Activated naive CD4-positive, alpha-beta T cell treated with anti-CD3 and anti-CD28 coated beads, Interleukin-2, amount 50 U/mL, for 24 hours (primary cell): ENCODE data around the gene NEK9.
A peak's percentile ranks its signal among the peaks of the same experiment; 100 is the strongest.

Source experiments
- H3K27ac Mint-ChIP-seq: one replicate; pipeline ENCODE4 v1.8.0; 2021; ENCODE audit warnings: mild to moderate bottlenecking, mixed read lengths
- H3K27me3 Mint-ChIP-seq: one replicate; pipeline ENCODE4 v1.8.0; 2021; ENCODE audit warnings: mixed read lengths
- H3K36me3 Mint-ChIP-seq: one replicate; pipeline ENCODE4 v1.8.0; 2021; ENCODE audit warnings: mixed read lengths
- H3K4me1 Mint-ChIP-seq: one replicate; pipeline ENCODE4 v1.8.0; 2021; ENCODE audit warnings: mixed read lengths
- H3K4me3 Mint-ChIP-seq: one replicate; pipeline ENCODE4 v1.8.0; 2021; ENCODE audit warnings: mild to moderate bottlenecking, mixed read lengths
- H3K9me3 Mint-ChIP-seq: one replicate; pipeline ENCODE4 v1.8.0; 2021; ENCODE audit warnings: mixed read lengths

The NEK9 gene

GRCh38 chr14:75048101-75048500, 78.7 kb downstream of the NEK9 start:
- no peak overlapping the region for H3K4me3 Mint-ChIP-seq
- H3K27me3 Mint-ChIP-seq = no peaks in the 10 kb centered on the region
- H3K36me3 Mint-ChIP-seq = peaks cover 29% of the 10 kb centered on the region
- H3K27ac Mint-ChIP-seq = no peak overlapping the region
- H3K4me1 Mint-ChIP-seq = peaks cover 75% of the 10 kb centered on the region
- no peaks in the 10 kb centered on the region for H3K9me3 Mint-ChIP-seq

GRCh38 chr14:75047506-75047905, 79.3 kb downstream of the NEK9 start:
- H3K9me3 Mint-ChIP-seq = no peaks in the 10 kb centered on the region
- H3K4me1 Mint-ChIP-seq = peaks cover 75% of the 10 kb centered on the region
- H3K36me3 Mint-ChIP-seq = peaks cover 29% of the 10 kb centered on the region
- no peak overlapping the region for H3K4me3 Mint-ChIP-seq
- H3K27me3 Mint-ChIP-seq = no peaks in the 10 kb centered on the region
- no peak overlapping the region for H3K27ac Mint-ChIP-seq

- no peaks in the 10 kb centered on the region for H3K27me3 Mint-ChIP-seq
- H3K9me3 Mint-ChIP-seq = no peaks in the 10 kb centered on the region
- H3K27ac Mint-ChIP-seq = no peak overlapping the region
- peaks cover 30% of the 10 kb centered on the region for H3K36me3 Mint-ChIP-seq
- H3K4me3 Mint-ChIP-seq = no peak overlapping the region
- peaks cover 75% of the 10 kb centered on the region for H3K4me1 Mint-ChIP-seq
These were observed 79.9 kb downstream of the NEK9 start for GRCh38 chr14:75046899-75047298.

GRCh38 chr14:75046275-75046674, 80.6 kb downstream of the NEK9 start:
- Mint-ChIP-seq H3K27me3 (no peaks in the 10 kb centered on the region), H3K9me3 (no peaks in the 10 kb centered on the region), H3K4me3 (no peak overlapping the region), H3K4me1 (peaks cover 70% of the 10 kb centered on the region), H3K27ac (no peak overlapping the region), H3K36me3 (peaks cover 30% of the 10 kb centered on the region)

- no peak overlapping the region for H3K27ac Mint-ChIP-seq
- H3K4me1 Mint-ChIP-seq = peaks cover 59% of the 10 kb centered on the region
- H3K36me3 Mint-ChIP-seq = peaks cover 29% of the 10 kb centered on the region
- peak overlapping the region; percentile 7 for H3K4me3 Mint-ChIP-seq
- no peaks in the 10 kb centered on the region for H3K27me3 Mint-ChIP-seq
- no peaks in the 10 kb centered on the region for H3K9me3 Mint-ChIP-seq
These were observed 82.1 kb downstream of the NEK9 start for GRCh38 chr14:75044752-75045151.

- Mint-ChIP-seq H3K27me3 (no peaks in the 10 kb centered on the region), H3K9me3 (no peaks in the 10 kb centered on the region), H3K27ac (no peak overlapping the region), H3K4me1 (peaks cover 54% of the 10 kb centered on the region), H3K4me3 (no peak overlapping the region), H3K36me3 (peaks cover 26% of the 10 kb centered on the region)
These were observed 82.5 kb downstream of the NEK9 start for GRCh38 chr14:75044322-75044721.

GRCh38 chr14:75042035-75042434, 84.8 kb downstream of the NEK9 start:
- Mint-ChIP-seq H3K27ac (no peak overlapping the region), H3K4me3 (no peak overlapping the region), H3K36me3 (peaks cover 14% of the 10 kb centered on the region), H3K27me3 (no peaks in the 10 kb centered on the region), H3K4me1 (peaks cover 34% of the 10 kb centered on the region), H3K9me3 (no peaks in the 10 kb centered on the region)

- peaks cover 29% of the 10 kb centered on the region for H3K4me1 Mint-ChIP-seq
- H3K27me3 Mint-ChIP-seq = no peaks in the 10 kb centered on the region
- no peaks in the 10 kb centered on the region for H3K9me3 Mint-ChIP-seq
- peaks cover 12% of the 10 kb centered on the region for H3K36me3 Mint-ChIP-seq
- no peak overlapping the region for H3K27ac Mint-ChIP-seq
- no peak overlapping the region for H3K4me3 Mint-ChIP-seq
These were observed 85.2 kb downstream of the NEK9 start for GRCh38 chr14:75041613-75042012.

- H3K4me3 Mint-ChIP-seq = no peak overlapping the region
- peaks cover 23% of the 10 kb centered on the region for H3K4me1 Mint-ChIP-seq
- H3K27me3 Mint-ChIP-seq = no peaks in the 10 kb centered on the region
- H3K27ac Mint-ChIP-seq = no peak overlapping the region
- H3K9me3 Mint-ChIP-seq = no peaks in the 10 kb centered on the region
- peaks cover 12% of the 10 kb centered on the region for H3K36me3 Mint-ChIP-seq
These were observed 85.9 kb downstream of the NEK9 start for GRCh38 chr14:75040959-75041358.

GRCh38 chr14:75040507-75040906, 86.3 kb downstream of the NEK9 start:
- Mint-ChIP-seq H3K4me1 (peaks cover 18% of the 10 kb centered on the region), H3K36me3 (peaks cover 10% of the 10 kb centered on the region), H3K9me3 (no peaks in the 10 kb centered on the region), H3K4me3 (no peak overlapping the region), H3K27me3 (no peaks in the 10 kb centered on the region), H3K27ac (no peak overlapping the region)

- no peak overlapping the region for H3K4me3 Mint-ChIP-seq
- no peaks in the 10 kb centered on the region for H3K4me1 Mint-ChIP-seq
- no peaks in the 10 kb centered on the region for H3K27me3 Mint-ChIP-seq
- no peak overlapping the region for H3K27ac Mint-ChIP-seq
- H3K36me3 Mint-ChIP-seq = peaks cover 19% of the 10 kb centered on the region
- H3K9me3 Mint-ChIP-seq = no peaks in the 10 kb centered on the region
These were observed 93.9 kb downstream of the NEK9 start for GRCh38 chr14:75032939-75033338.

GRCh38 chr14:75030147-75030546, 96.7 kb downstream of the NEK9 start:
- H3K36me3 Mint-ChIP-seq = peaks cover 16% of the 10 kb centered on the region
- no peaks in the 10 kb centered on the region for H3K4me1 Mint-ChIP-seq
- no peaks in the 10 kb centered on the region for H3K9me3 Mint-ChIP-seq
- H3K27me3 Mint-ChIP-seq = no peaks in the 10 kb centered on the region
- H3K4me3 Mint-ChIP-seq = no peak overlapping the region
- H3K27ac Mint-ChIP-seq = no peak overlapping the region
